Activated effector memory CD4-positive, alpha-beta T cell treated with Interleukin-2 at 50 U/mL for 16 hours (primary cell): ENCODE data around the gene DGKD.

Experiments
- DNase-seq: peaks from one replicate; pipeline ENCODE4 v3.0.0-alpha.2; 2020

DGKD gene

DNA sequence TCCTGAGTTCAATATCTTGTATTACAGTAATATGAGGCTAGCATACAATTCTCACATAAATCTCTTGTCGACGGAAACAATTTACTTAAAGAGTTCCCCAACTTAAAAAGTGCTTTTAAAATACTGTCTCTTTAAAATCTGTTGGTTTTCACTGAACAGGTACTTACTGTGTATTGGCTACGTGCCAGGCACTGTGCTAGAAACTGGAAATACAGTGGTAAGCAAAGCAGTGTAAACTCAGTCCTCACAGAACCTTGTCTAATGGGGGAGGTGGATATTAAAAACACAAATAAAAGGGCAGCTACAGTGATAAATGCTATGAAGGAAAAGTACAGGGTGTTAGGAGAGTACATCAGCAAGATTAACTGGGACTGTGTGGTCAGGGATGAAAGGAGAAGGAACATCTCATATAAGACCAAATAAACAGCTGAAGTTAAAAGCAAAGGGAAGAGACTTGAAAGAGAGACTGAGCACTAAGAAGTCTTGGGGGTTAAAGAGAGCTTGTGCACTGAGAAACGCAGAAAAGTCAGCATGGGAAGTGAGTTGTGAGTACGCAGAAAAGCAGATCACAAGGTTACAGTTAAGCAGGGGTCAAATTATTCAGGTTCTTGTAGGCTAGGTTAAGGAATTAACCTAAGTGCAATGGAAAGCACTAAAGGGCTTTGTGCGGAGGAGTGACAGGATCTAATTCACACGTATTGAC is 159.8 kb downstream of the DGKD start:
- DNase-seq, result no peak

GRCh38 chr2:233519787-233520611 is 165.7 kb downstream of the DGKD start:
- no peak for DNase-seq
